HS-27A (cell line): Measurements from ENCODE around the gene FCHO1.
"Not testable (repeated sequence)": the region's sequence is repeated elsewhere in the genome, so short reads cannot be mapped to it uniquely, and the experiment has no call there.

ENCODE experiments used
- DNase-seq: peaks from one replicate; pipeline ENCODE4 v3.0.0-alpha.2; 2012; ENCODE audit warnings: low read depth, missing footprints

Gene FCHO1

GRCh38 chr19:17765069-17765618 is 13.9 kb downstream of the FCHO1 start:
- no peak for DNase-seq

- DNase-seq: peak; percentile 55
These were observed 15.4 kb downstream of the FCHO1 start for GRCh38 chr19:17766543-17767131.

- DNase-seq: no peak
These were observed 16.3 kb downstream of the FCHO1 start for GRCh38 chr19:17767559-17767958.

GRCh38 chr19:17770613-17771012 is 19.3 kb downstream of the FCHO1 start:
- no peak for DNase-seq

GRCh38 chr19:17772172-17772571 is 20.9 kb downstream of the FCHO1 start:
- DNase-seq: no peak

- no peak for DNase-seq
These were observed 24.1 kb downstream of the FCHO1 start for GRCh38 chr19:17775245-17775927.

GRCh38 chr19:17775991-17776803 is 24.9 kb downstream of the FCHO1 start:
- no peak for DNase-seq

- not testable (repeated sequence) for DNase-seq
These were observed 26.6 kb downstream of the FCHO1 start for GRCh38 chr19:17777840-17778239.

GRCh38 chr19:17778251-17778967 is 27.1 kb downstream of the FCHO1 start:
- no peak for DNase-seq

GRCh38 chr19:17778968-17779929 is 28.0 kb downstream of the FCHO1 start:
- no peak for DNase-seq

GRCh38 chr19:17780781-17781180 is 29.5 kb downstream of the FCHO1 start:
- no peak for DNase-seq

GRCh38 chr19:17783721-17784120 is 32.4 kb downstream of the FCHO1 start:
- not testable (repeated sequence) for DNase-seq

- DNase-seq: no peak
These were observed 33.1 kb downstream of the FCHO1 start for GRCh38 chr19:17784201-17785008.

GRCh38 chr19:17787274-17787913 is 36.1 kb downstream of the FCHO1 start:
- no peak for DNase-seq

GRCh38 chr19:17788632-17789031 is 37.4 kb downstream of the FCHO1 start:
- no peak for DNase-seq

- DNase-seq: no peak
These were observed 38.9 kb downstream of the FCHO1 start for GRCh38 chr19:17790059-17790780.

GRCh38 chr19:17794412-17794730 is 43.1 kb downstream of the FCHO1 start:
- DNase-seq: no peak

GRCh38 chr19:17794731-17795494 is 43.6 kb downstream of the FCHO1 start, which contains the start of gene B3GNT3:
TSS of gene B3GNT3 (plus strand) at chr19:17795138. CDS start at chr19:17807808, 12,670 bp downstream.
- no peak for DNase-seq
